Glomerular visceral epithelial cell (primary cell): ENCODE measurements around the gene TNNI2.

Experiments
- DNase-seq: peaks from one replicate; pipeline ENCODE4 v3.0.0-alpha.2; 2016; ENCODE audit errors: extremely low spot score

TNNI2 gene

GRCh38 chr11:1887451-1888346 lies 48.9 kb downstream of the TNNI2 start:
- DNase-seq: no peak

GRCh38 chr11:1888347-1888753 lies 49.6 kb downstream of the TNNI2 start:
- no peak for DNase-seq

- no peak for DNase-seq
Observed at GRCh38 chr11:1888811-1889210, 50.0 kb downstream of the TNNI2 start.

- no peak for DNase-seq
Observed at GRCh38 chr11:1889224-1889930, 50.6 kb downstream of the TNNI2 start.

GRCh38 chr11:1889941-1890855 lies 51.4 kb downstream of the TNNI2 start:
- DNase-seq: no peak
